ACHN (cell line): ENCODE measurements around the gene C9orf40.

Experiments
- DNase-seq: peaks from one replicate; pipeline ENCODE4 v3.0.0-alpha.2; 2015
- in situ Hi-C: cut with HindIII; loops from 2 replicates; pipeline ENCODE4 v1.10.0; 2017; ENCODE audit warnings: low sequenced_read_pairs, low pct_ligation_motif_present, low pct_unique_long_range_greater_than_20kb

C9orf40 gene

DNA sequence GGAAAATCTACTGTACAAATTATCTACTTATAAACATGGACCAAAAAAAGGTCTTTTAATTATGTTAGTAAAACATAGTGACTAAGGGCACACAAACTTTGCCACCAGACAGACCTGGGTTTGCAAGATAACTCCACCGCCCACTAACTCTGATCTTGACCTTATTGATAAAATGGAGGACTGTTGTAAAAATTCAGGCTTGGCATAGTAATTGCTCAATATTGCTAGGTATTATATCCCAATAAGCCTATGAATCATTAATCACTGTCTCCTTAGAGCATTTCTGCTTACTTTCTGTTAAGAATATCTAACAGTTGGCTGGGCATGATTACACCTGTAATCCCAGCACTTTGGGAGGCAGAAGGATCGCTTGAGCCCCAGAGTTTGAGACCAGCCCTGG is 3.8 kb downstream of the C9orf40 start:
- in situ Hi-C loops, result no loop called here
- DNase-seq, result no peak

GRCh38 chr9:74946686-74947085 is 6.0 kb downstream of the C9orf40 start:
- in situ Hi-C loops, result no loop called here
- DNase-seq, result no peak

DNA sequence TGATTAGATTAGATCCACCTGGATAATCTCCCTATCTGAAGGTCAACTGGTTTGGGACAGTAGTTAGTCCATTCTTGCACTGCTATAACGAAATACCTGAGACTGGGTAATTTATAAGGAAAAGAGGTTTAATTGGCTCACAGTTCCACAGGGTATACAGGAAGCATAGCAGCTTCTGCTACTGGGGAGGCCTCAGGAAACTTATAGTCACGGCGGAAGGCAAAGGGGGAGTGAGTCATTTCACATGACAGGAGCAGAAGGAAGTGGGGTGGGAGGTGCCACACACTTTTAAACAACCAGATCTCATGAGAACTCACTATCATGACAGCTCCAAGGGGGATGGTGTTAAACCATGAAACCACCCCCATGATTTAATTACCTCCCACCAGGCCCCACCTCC is 9.9 kb downstream of the C9orf40 start:
- DNase-seq, result no peak
- in situ Hi-C loops, result no loop called here

- no peak for DNase-seq
- in situ Hi-C loops, result no loop called here
These were observed 12.1 kb downstream of the C9orf40 start for GRCh38 chr9:74940600-74940999.

- in situ Hi-C loops, result no loop called here
- DNase-seq, result no peak
These were observed 17.7 kb downstream of the C9orf40 start for GRCh38 chr9:74935008-74935407.

DNA sequence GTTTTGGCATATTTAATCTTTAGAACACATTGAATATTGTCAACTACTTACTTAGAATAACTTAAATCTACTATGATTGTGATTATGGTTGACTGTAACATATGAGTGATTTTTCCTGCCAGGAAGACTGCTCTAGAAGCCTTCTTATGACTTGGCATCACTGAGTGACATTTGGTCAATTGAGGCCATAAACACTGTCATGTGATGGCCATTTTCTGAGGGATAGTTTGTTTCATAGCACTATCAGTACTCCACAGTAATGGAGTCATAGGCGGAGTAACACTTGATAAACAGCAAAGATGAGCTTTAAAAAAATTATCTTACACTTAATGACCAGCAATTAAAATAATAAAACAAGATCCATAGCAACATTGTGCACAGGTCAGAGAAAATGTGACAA is 31.0 kb downstream of the C9orf40 start:
- in situ Hi-C loops, result no loop called here
- DNase-seq, result no peak

DNA sequence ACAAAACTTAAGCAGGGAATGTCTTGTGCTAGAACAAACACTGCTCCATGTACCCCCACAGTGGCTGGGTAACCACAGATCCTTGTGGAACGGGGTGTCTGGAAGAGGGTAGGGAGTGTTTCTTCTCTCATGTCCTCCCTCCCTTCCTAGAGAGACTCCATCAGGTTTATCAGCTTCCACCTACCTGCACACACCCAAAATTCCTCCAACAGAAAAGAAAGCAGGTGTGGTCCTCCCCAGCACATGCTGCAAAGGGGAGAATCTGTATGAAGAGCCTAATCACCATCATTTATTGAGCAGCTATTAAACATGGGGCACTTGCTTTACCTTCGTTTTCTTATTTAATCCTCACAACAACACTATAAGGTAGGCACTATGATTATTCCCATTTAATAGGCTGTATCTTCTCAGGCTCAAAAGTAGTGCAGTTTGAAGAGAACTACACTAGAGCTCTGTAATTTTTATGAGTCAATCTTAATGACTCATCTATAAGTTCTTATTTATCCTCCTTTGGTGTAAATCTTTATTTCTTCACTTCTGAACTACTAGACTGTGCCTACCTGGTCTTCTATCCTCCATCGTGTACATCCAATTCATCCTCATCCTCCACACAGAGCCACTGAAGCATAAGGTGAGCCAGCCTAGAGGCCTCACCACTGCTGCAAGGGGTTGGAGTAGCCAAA is 31.6 kb downstream of the C9orf40 start:
- no peak for DNase-seq
- in situ Hi-C loops, result no loop called here

GRCh38 chr9:74910036-74910435 is 42.7 kb downstream of the C9orf40 start:
- DNase-seq, result no peak
- in situ Hi-C loops, result no loop called here

DNA sequence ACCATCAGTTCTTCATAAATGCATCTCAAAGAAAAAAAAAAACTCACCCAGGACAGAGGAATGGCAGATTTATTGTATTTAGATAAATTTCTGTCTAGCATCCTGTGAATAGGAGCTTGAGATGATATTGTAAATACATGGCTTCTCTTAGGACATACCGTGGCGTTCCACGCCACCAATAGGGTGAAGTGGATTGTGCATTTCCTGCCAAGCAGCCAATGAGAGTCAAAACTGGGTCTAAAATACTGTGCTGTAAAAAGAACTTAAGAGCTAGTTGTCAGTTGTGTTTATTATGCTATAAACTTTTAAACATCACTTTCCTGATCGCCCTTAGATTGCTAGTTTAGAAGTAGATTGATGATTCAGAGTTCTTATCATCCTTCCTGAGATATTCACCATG is 44.0 kb downstream of the C9orf40 start:
- no peak for DNase-seq
- in situ Hi-C loops, result no loop called here

GRCh38 chr9:74907085-74907484 is 45.6 kb downstream of the C9orf40 start:
- no peak for DNase-seq
- in situ Hi-C loops, result no loop called here

DNA sequence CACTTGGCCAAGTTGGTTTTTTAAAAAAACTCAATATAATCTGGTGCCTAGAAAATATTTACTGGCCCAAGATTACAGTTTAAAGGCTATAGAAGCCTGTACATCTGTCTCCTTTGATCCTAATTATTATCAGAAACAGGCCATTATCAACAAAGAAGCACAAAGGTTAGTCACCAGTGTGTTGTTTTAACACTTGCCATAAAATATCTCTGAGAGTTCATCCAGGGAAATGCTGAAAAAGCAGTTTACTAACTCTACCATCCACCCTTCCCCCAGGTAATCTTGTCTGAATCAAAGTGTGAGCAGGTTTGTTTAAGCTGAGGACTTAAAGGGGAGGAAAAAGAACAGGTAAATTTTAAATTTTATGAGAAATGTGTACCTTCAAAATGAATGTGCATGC is 51.7 kb downstream of the C9orf40 start:
- no peak for DNase-seq
- in situ Hi-C loops, result no loop called here
